H1 (cell line): Measurements from ENCODE around the gene PKP1. TPM values are rescaled to one million over a fixed set of nuclear protein-coding genes. Genes with fewer than 3 reads are reported as not detected.

Experiments
- CTCF ChIA-PET: fragments of 300-600 bp; sonication (Branson Sonifier 250); formaldehyde crosslinking; loops from one replicate; lab custom pipeline; 2021; ENCODE audit not compliant: partially characterized antibody; lab: Charles Lee
- POLR2A ChIA-PET: fragments of 300-600 bp; sonication (Branson Sonifier 250); formaldehyde crosslinking; loops from one replicate; lab custom pipeline; 2021; ENCODE audit warnings: inconsistent platforms; ENCODE audit not compliant: partially characterized antibody; lab: Charles Lee
- DNase-seq, 2 experiments: peaks; one replicate each; pipeline versions ENCODE4 v3.0.0 to v3.0.0-alpha.2; 2010 to 2022; ENCODE audit warnings: low spot score in 2 of 2, low read depth in 1 of 2, mixed read lengths in 1 of 2
- FAIRE-seq: peaks from 2 replicates; lab custom pipeline; 2011; peaks lifted over from hg19 to GRCh38; lab: Jason Lieb, UNC
- H2AFZ ChIP-seq: 2 replicates; pipeline ENCODE4 v1.8.1; 2012; ENCODE audit warnings: low read length, inconsistent platforms
- H2AK5ac ChIP-seq: 2 replicates; pipeline ENCODE4 v1.6.1; 2013; ENCODE audit warnings: low read depth, low read length
- H2BK120ac ChIP-seq: replicated peaks from 2 replicates; pipeline ENCODE3; 2013; ENCODE audit warnings: low read depth, low read length, inconsistent platforms
- H2BK12ac ChIP-seq: 2 replicates; pipeline ENCODE4 v1.6.1; 2013; ENCODE audit warnings: low read depth, low read length
- H2BK15ac ChIP-seq: 2 replicates; pipeline ENCODE4 v1.6.1; 2013; ENCODE audit warnings: low read length
- H2BK20ac ChIP-seq: 2 replicates; pipeline ENCODE4 v1.6.1; 2013; ENCODE audit warnings: low read length
- H2BK5ac ChIP-seq: 2 replicates; pipeline ENCODE4 v1.6.1; 2013; ENCODE audit warnings: low read depth, low read length
- H3K14ac ChIP-seq: 2 replicates; pipeline ENCODE4 v1.6.1; 2013; ENCODE audit warnings: inconsistent platforms; ENCODE audit not compliant: insufficient read length
- H3K18ac ChIP-seq: 2 replicates; pipeline ENCODE4 v1.6.1; 2013; ENCODE audit warnings: low read length; ENCODE audit errors: extremely low read depth
- H3K23ac ChIP-seq: 2 replicates; pipeline ENCODE4 v1.6.1; 2013; ENCODE audit warnings: inconsistent platforms; ENCODE audit not compliant: insufficient read length
- H3K23me2 ChIP-seq: 2 replicates; pipeline ENCODE4 v1.6.1; 2013; ENCODE audit warnings: low read depth, low read length
- H3K27ac ChIP-seq: 2 replicates; pipeline ENCODE4 v1.6.1; 2011; ENCODE audit warnings: low read depth, low read length, inconsistent platforms
- H3K27me3 ChIP-seq, 4 experiments: replicated peaks in 1 of 4; 1 replicate in 1 of 4; 2 replicates in 3 of 4; pipeline versions ENCODE4 v1.6.1 to v1.8.1; 2011 to 2013; ENCODE audit warnings: low read length in 3 of 4, mild to moderate bottlenecking in 3 of 4, inconsistent platforms in 2 of 4, mixed read lengths in 2 of 4, moderate library complexity in 1 of 4; ENCODE audit not compliant: control insufficient read depth in 3 of 4, insufficient read depth in 3 of 4; ENCODE audit errors: extremely low read depth in 1 of 4
- H3K36me3 ChIP-seq, 4 experiments: 2 replicates each; pipeline versions ENCODE4 v1.6.1 to v1.8.1; 2011 to 2013; ENCODE audit warnings: mild to moderate bottlenecking in 4 of 4, low read length in 3 of 4, moderate library complexity in 2 of 4, control low read depth in 1 of 4, inconsistent platforms in 1 of 4; ENCODE audit not compliant: insufficient read depth in 4 of 4, control insufficient read depth in 2 of 4
- H3K4ac ChIP-seq: replicated peaks from 2 replicates; pipeline ENCODE3; 2013; ENCODE audit warnings: low read length, low read depth, mixed read lengths, inconsistent platforms; ENCODE audit not compliant: insufficient read length
- H3K4me1 ChIP-seq, 4 experiments: replicated peaks in 1 of 4; 1 replicate in 1 of 4; 2 replicates in 3 of 4; pipeline versions ENCODE4 v1.6.1 to v1.8.1; 2011 to 2013; ENCODE audit warnings: low read length in 3 of 4, inconsistent platforms in 2 of 4, mixed read lengths in 1 of 4; ENCODE audit not compliant: insufficient read depth in 4 of 4, control insufficient read depth in 3 of 4
- H3K4me2 ChIP-seq, 2 experiments: 2 replicates each; pipeline versions ENCODE4 v1.6.1 to v1.8.1; 2011 to 2013; ENCODE audit warnings: low read depth in 2 of 2, low read length in 2 of 2, control low read depth in 1 of 2, inconsistent platforms in 1 of 2, mild to moderate bottlenecking in 1 of 2; ENCODE audit not compliant: insufficient read depth in 1 of 2
- H3K4me3 ChIP-seq, 4 experiments: fragments of 200-600, 300-600 bp in 1 of 4; sonication (generic), shearing (Covaris generic), sonication (Bioruptor Twin) in 1 of 4; 2 replicates each; pipeline versions ENCODE4 v1.5.1 to v1.8.1; 2011 to 2016; ENCODE audit warnings: low read length in 4 of 4, low read depth in 3 of 4, control low read depth in 2 of 4, inconsistent platforms in 2 of 4, mild to moderate bottlenecking in 2 of 4, mixed read lengths in 1 of 4, moderate library complexity in 1 of 4; ENCODE audit not compliant: insufficient read depth in 2 of 4; ENCODE audit errors: extremely low read depth in 1 of 4
- H3K56ac ChIP-seq: replicated peaks from 2 replicates; pipeline ENCODE3; 2013; ENCODE audit warnings: low read depth, mild to moderate bottlenecking, mixed read lengths, low read length, inconsistent platforms; ENCODE audit not compliant: insufficient read length
- H3K79me1 ChIP-seq: 2 replicates; pipeline ENCODE4 v1.6.1; 2013; ENCODE audit warnings: low read depth, low read length, control low read depth
- H3K79me2 ChIP-seq, 2 experiments: 2 replicates each; pipeline versions ENCODE4 v1.6.1 to v1.8.1; 2012 to 2013; ENCODE audit warnings: low read length in 2 of 2, mild to moderate bottlenecking in 2 of 2, inconsistent platforms in 1 of 2; ENCODE audit not compliant: insufficient read depth in 2 of 2, control insufficient read depth in 1 of 2
- H3K9ac ChIP-seq, 4 experiments: replicated peaks in 1 of 4; 1 replicate in 1 of 4; 2 replicates in 3 of 4; pipeline versions ENCODE4 v1.6.1 to v1.8.1; 2011 to 2013; ENCODE audit warnings: low read depth in 3 of 4, low read length in 3 of 4, control low read depth in 2 of 4, mild to moderate bottlenecking in 2 of 4, moderate library complexity in 2 of 4, inconsistent platforms in 1 of 4; ENCODE audit errors: extremely low read depth in 1 of 4
- H3K9me3 ChIP-seq, 2 experiments: 2 replicates each; pipeline versions ENCODE4 v1.6.1 to v1.8.1; 2012 to 2013; ENCODE audit warnings: mild to moderate bottlenecking in 2 of 2, moderate library complexity in 2 of 2, control low read depth in 1 of 2, inconsistent platforms in 1 of 2, low read depth in 1 of 2, low read length in 1 of 2, mixed read lengths in 1 of 2; ENCODE audit not compliant: insufficient read depth in 2 of 2
- H4K20me1 ChIP-seq, 2 experiments: replicated peaks in 1 of 2; 2 replicates each; pipeline versions ENCODE3 to v1.8.1; 2011 to 2013; ENCODE audit warnings: inconsistent platforms in 2 of 2, low read length in 2 of 2, mild to moderate bottlenecking in 1 of 2; ENCODE audit not compliant: insufficient read depth in 2 of 2, control insufficient read depth in 1 of 2
- H4K5ac ChIP-seq: 2 replicates; pipeline ENCODE4 v1.6.1; 2013; ENCODE audit warnings: low read length, low read depth, mixed read lengths, inconsistent platforms; ENCODE audit not compliant: insufficient read length
- H4K8ac ChIP-seq: 2 replicates; pipeline ENCODE4 v1.8.0; 2013; ENCODE audit warnings: mild to moderate bottlenecking, moderate library complexity, low read length, inconsistent platforms; ENCODE audit not compliant: insufficient read depth; ENCODE audit errors: extremely low read depth
- H4K91ac ChIP-seq: replicated peaks from 2 replicates; pipeline ENCODE3; 2013; ENCODE audit warnings: low read length, mixed read lengths, inconsistent platforms; ENCODE audit not compliant: insufficient read length
- BCL11A ChIP-seq, 2 experiments: IDR thresholded peaks; one replicate each; pipeline ENCODE4 v1.6.1; 2011; ENCODE audit warnings: low read depth in 2 of 2, low read length in 2 of 2, mild to moderate bottlenecking in 2 of 2
- BRCA1 ChIP-seq: IDR thresholded peaks from 2 replicates; pipeline ENCODE4 v1.6.1; 2012; ENCODE audit warnings: low read depth, low read length, improper control_type of control experiment
- CHD1 ChIP-seq: IDR thresholded peaks from 2 replicates; pipeline ENCODE4 v1.6.1; 2012; ENCODE audit warnings: low read depth, low read length, improper control_type of control experiment
- GABPA ChIP-seq: IDR thresholded peaks from 2 replicates; pipeline ENCODE4 v1.6.1; 2011; ENCODE audit warnings: mild to moderate bottlenecking, low read length, moderate library complexity, borderline replicate concordance; ENCODE audit not compliant: insufficient read depth
- GTF2F1 ChIP-seq: IDR thresholded peaks from 2 replicates; pipeline ENCODE4 v1.6.1; 2012; ENCODE audit warnings: low read depth, low read length, improper control_type of control experiment, borderline replicate concordance
- HDAC2 ChIP-seq, 2 experiments: fragments of 300-600 bp in 1 of 2; sonication (generic) in 1 of 2; IDR thresholded peaks; 2 replicates each; pipeline ENCODE4 v1.6.1; 2011 to 2012; ENCODE audit warnings: low read depth in 2 of 2, low read length in 2 of 2, mild to moderate bottlenecking in 2 of 2, moderate library complexity in 2 of 2, borderline replicate concordance in 1 of 2, inconsistent platforms in 1 of 2
- JUN ChIP-seq: IDR thresholded peaks from 2 replicates; pipeline ENCODE4 v1.6.1; 2011; ENCODE audit warnings: low read depth, mild to moderate bottlenecking, improper control_type of control experiment, low read length
- JUND ChIP-seq: IDR thresholded peaks from 2 replicates; pipeline ENCODE4 v1.6.1; 2011; ENCODE audit warnings: mild to moderate bottlenecking, improper control_type of control experiment, low read length
- KDM1A ChIP-seq: fragments of 200-600, 300-600 bp; sonication (generic); IDR thresholded peaks from 2 replicates; pipeline ENCODE4 v1.7.1; 2016; ENCODE audit warnings: mild to moderate bottlenecking, low read length, borderline replicate concordance
- MAX ChIP-seq: IDR thresholded peaks from 2 replicates; pipeline ENCODE4 v1.6.1; 2012; ENCODE audit warnings: inconsistent platforms
- RBBP5 ChIP-seq: IDR thresholded peaks from 2 replicates; pipeline ENCODE4 v1.7.1; 2012; ENCODE audit warnings: low read depth, mild to moderate bottlenecking, inconsistent platforms, low read length, moderate library complexity, borderline replicate concordance
- SIN3A ChIP-seq, 2 experiments: IDR thresholded peaks in 1 of 2; conservative IDR thresholded peaks in 1 of 2; 2 replicates each; pipeline ENCODE4 v1.6.1; 2011 to 2012; ENCODE audit warnings: low read length in 2 of 2, improper control_type of control experiment in 1 of 2, low read depth in 1 of 2, mild to moderate bottlenecking in 1 of 2
- SP4 ChIP-seq: IDR thresholded peaks from 2 replicates; pipeline ENCODE4 v1.6.1; 2012; ENCODE audit warnings: low read length, inconsistent platforms
- TBP ChIP-seq: IDR thresholded peaks from 2 replicates; pipeline ENCODE4 v1.6.1; 2011; ENCODE audit warnings: low read depth, low read length, improper control_type of control experiment
- WGBS, 2 experiments: shearing (Covaris generic) in 1 of 2; methylation state at CpG; one replicate each; pipeline versions ENCODE4 v1.1.6 to v1.1.7; 2013 to 2015; ENCODE audit warnings: low lambda C conversion rate in 2 of 2, mixed read lengths in 2 of 2, inconsistent platforms in 1 of 2, low coverage in 1 of 2, missing lambda C conversion rate in 1 of 2; ENCODE audit not compliant: insufficient replicate concordance in 2 of 2, insufficient coverage in 1 of 2, insufficient read length in 1 of 2; ENCODE audit errors: extremely low coverage in 1 of 2, missing lambda C conversion rate in 1 of 2; 5-methylcytosine and 5-hydroxymethylcytosine counted together
- polyA plus RNA-seq, 7 experiments: library from polyadenylated mRNA; depleted of rRNA in 3 of 7; stranded (reverse) in 5 of 7; unstranded in 2 of 7; fragments of >200 nt in 5 of 7; fragments of 200-250 nt in 2 of 7; gene quantifications; 1 replicate in 5 of 7; 2 replicates in 1 of 7; 4 replicates in 1 of 7; pipeline versions ENCODE4 v1.2.1 to v1.2.3, GENCODE V29; 2011 to 2013; ENCODE audit warnings: missing spikeins in 2 of 7, mixed read lengths in 2 of 7
- total RNA-seq: library from RNA; stranded (reverse); fragmentation: NEBNext Ultra II Directional; extraction: Animal tissue kit (Norgen Biotek cat#: 25700); gene quantifications from 2 replicates; pipeline ENCODE4 v1.2.1, GENCODE V29; 2021

PKP1 gene
- total and polyA plus RNA-seq, 2 of the 8 experiments (the other 6 are each of a cell fraction or from before 2014, with no cell fraction given): 0.21 to 0.95 TPM

- Histone ChIP-seq H3K23ac (no peak overlapping the region), H2BK12ac (no peak overlapping the region), H3K18ac (no peak overlapping the region), H2BK20ac (no peak overlapping the region), H4K8ac (no peak overlapping the region; the same call in 1 of the 2 replicates), H4K20me1 (no peaks in the 10 kb centered on the region), H2AFZ (no peak overlapping the region), H2AK5ac (no peak overlapping the region), H3K27me3 (no peaks in the 10 kb centered on the region; a peak in 1 of 7 replicates), H3K79me1 (no peaks in the 10 kb centered on the region), H4K91ac (no peak overlapping the region), H2BK5ac (no peak overlapping the region), H3K9me3 (no peaks in the 10 kb centered on the region), H3K14ac (no peak overlapping the region), H3K4me2 (no peak overlapping the region), H3K4me1 (peaks cover 0 to 5% (median 2%) of the 10 kb centered on the region in 4 experiments; a peak in 3 of 7 replicates), H3K56ac (no peak overlapping the region), H2BK15ac (no peak overlapping the region), H2BK120ac (no peak overlapping the region), H3K79me2 (no peaks in the 10 kb centered on the region), H3K27ac (no peak overlapping the region), H3K4ac (no peak overlapping the region), H3K4me3 (no peak overlapping the region), H3K36me3 (no peaks in the 10 kb centered on the region), H4K5ac (no peak overlapping the region), H3K23me2 (no peaks in the 10 kb centered on the region), H3K9ac (no peak overlapping the region)
- ChIA-PET CTCF (interaction anchor here (0.9 to 9.0 kb wide), 9 partner anchors 8 to 85 kb away, joined by 3 to 78 read pairs (median 21); partner anchors contain the start of gene PKP1), POLR2A (interaction anchor here (1.0 to 1.6 kb wide), 2 partner anchors 9 to 10 kb away, joined by 3 to 5 read pairs; no protein-coding TSS in a partner anchor)
- no peak for FAIRE-seq
- no peak for DNase-seq
- WGBS, 2 experiments: 76% methylated on average over 6 of the region's 6 CpGs; no CpG with 5 or more reads in 1 of the 2 experiments
- TF ChIP-seq BCL11A (IDR thresholded peaks at IDR 0.05; ENCODE audit: low read depth in 2 of 2, low read length in 2 of 2) (no peak), JUND (no peak), BRCA1 (no peak), HDAC2 (IDR thresholded peaks at IDR 0.05; ENCODE audit: borderline replicate concordance in 1 of 2, low read depth in 2 of 2, low read length in 2 of 2) (no peak), KDM1A (no peak), CHD1 (no peak), SP4 (no peak), SIN3A (conservative IDR thresholded peaks at IDR 0.05 in 1 of 2, IDR thresholded peaks at IDR 0.05 in 1 of 2; ENCODE audit: low read depth in 1 of 2, low read length in 2 of 2) (no peak), MAX (no peak), GABPA (no peak), GTF2F1 (no peak), JUN (no peak), TBP (no peak), RBBP5 (no peak)
These were observed 16.7 kb downstream of the PKP1 start for GRCh38 chr1:201299968-201300367.
